HUES48 (cell line): ENCODE measurements around the gene ASPG.

ENCODE experiments used
- H3K27ac ChIP-seq: one replicate; pipeline ENCODE4 v1.7.0; 2013; ENCODE audit warnings: low read depth, low read length, inconsistent platforms
- H3K27me3 ChIP-seq: 2 replicates; pipeline ENCODE4 v1.6.1; 2013; ENCODE audit warnings: mild to moderate bottlenecking, low read length; ENCODE audit not compliant: control insufficient read depth, insufficient read depth
- H3K36me3 ChIP-seq: 2 replicates; pipeline ENCODE4 v1.6.1; 2013; ENCODE audit warnings: low read length; ENCODE audit not compliant: control insufficient read depth, insufficient read depth
- H3K4me1 ChIP-seq: 2 replicates; pipeline ENCODE4 v1.6.1; 2013; ENCODE audit warnings: mild to moderate bottlenecking, low read length; ENCODE audit not compliant: control insufficient read depth, insufficient read depth
- H3K4me3 ChIP-seq: 2 replicates; pipeline ENCODE4 v1.5.1; 2013; ENCODE audit warnings: mild to moderate bottlenecking, low read depth, low read length
- H3K9ac ChIP-seq: 2 replicates; pipeline ENCODE4 v1.6.1; 2013; ENCODE audit warnings: mild to moderate bottlenecking, low read depth, low read length, moderate library complexity
- H3K9me3 ChIP-seq: 2 replicates; pipeline ENCODE4 v1.6.1; 2013; ENCODE audit warnings: low read length; ENCODE audit not compliant: control insufficient read depth, insufficient read depth

The ASPG gene

GRCh38 chr14:104075530-104076151 lies 9.9 kb upstream of the ASPG start:
- no peak overlapping the region for H3K9ac ChIP-seq
- H3K4me3 ChIP-seq = no peak overlapping the region
- no peaks in the 10 kb centered on the region for H3K36me3 ChIP-seq
- H3K27ac ChIP-seq = no peak overlapping the region
- peaks cover 16% of the 10 kb centered on the region for H3K9me3 ChIP-seq
- H3K4me1 ChIP-seq = no peaks in the 10 kb centered on the region
- H3K27me3 ChIP-seq = no peaks in the 10 kb centered on the region

DNA sequence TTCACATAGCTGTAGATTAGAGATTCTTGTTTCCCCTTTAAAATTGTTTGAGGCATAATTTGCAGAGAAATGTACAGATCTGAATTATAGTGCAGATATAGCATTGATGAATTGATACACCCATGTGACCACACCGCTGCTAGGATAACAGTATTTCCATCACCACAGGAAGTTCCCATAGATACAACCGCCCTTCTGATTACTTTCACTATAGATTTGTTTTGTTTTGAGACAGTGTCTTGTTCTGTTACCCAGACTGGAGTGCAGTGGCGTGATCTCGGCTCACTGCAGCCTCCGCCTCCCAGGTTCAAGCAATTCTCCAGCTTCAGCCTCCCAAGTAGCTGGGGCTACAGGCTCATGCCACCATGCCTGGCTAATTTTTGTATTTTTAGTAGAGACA lies 8.8 kb upstream of the ASPG start:
- Histone ChIP-seq H3K4me3 (no peak overlapping the region), H3K27ac (no peak overlapping the region), H3K9me3 (peaks cover 16% of the 10 kb centered on the region), H3K9ac (no peak overlapping the region), H3K36me3 (no peaks in the 10 kb centered on the region), H3K4me1 (no peaks in the 10 kb centered on the region), H3K27me3 (no peaks in the 10 kb centered on the region)

DNA sequence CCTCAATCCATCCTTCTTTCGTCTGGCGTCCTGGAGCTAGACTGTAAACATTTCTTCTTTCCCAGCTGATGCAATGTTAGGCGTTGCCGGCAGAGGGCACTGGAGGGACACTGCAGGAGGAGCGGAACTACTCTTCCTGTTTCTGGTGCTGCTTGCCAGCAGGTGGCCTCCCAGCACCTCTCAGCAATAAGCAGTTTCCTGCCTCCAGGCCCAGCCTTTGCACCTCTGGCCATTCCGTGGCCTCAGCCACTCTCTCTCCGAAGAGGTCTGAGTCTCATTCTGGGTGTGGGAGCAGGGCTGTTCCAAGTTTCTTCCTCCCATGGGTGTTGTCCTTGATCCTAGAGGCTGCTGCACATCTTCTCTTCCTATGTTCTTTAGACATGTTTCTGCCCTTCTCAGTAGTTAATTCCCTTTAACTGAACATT lies 7.5 kb upstream of the ASPG start:
- no peaks in the 10 kb centered on the region for H3K27me3 ChIP-seq
- H3K27ac ChIP-seq = no peak overlapping the region
- no peak overlapping the region for H3K9ac ChIP-seq
- H3K4me3 ChIP-seq = no peak overlapping the region
- peaks cover 11% of the 10 kb centered on the region for H3K9me3 ChIP-seq
- H3K4me1 ChIP-seq = no peaks in the 10 kb centered on the region
- no peaks in the 10 kb centered on the region for H3K36me3 ChIP-seq

DNA sequence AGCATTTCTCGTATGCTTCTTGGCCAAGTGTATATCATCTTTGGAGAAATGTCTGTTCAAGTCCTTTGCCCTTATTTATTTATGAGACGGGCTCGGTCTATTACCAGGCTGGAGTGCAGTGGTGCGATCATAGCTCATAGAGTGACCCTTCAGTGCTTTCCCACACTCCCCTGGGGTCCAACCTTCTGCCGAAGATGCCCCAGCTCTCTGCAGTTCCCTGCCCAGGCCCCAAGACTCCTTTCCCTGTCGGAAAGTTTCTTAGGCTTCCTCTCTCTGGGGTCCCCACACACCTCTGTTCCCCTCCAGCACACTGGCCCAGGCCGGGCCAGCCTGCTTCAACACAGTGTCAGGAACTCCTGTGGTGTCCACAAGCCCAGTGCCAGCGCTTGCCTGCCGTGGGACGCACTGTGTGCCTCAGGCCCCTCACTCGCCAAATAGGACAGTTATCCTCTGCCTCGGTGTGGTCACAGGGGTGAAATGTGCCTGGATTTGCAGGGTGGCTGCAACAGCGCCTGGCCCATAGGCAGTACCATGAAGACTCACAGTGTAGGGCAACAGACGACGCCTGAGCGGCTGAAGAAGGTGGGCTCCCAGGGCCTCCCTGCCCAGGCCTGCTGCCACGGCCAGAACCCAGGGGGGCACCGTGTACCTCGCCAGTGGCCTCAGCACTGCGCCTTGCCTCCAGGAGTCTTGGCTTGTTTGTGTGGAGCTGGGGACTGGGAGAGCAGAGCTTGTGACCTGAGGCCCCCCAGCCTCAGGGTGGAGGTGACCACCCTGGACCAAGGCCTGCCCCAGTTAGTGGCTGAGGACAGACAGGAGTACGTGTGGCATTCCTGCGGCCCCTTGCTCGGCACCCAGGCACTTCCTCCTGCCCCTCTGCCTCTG lies 4.9 kb upstream of the ASPG start:
- H3K9ac ChIP-seq = no peak overlapping the region
- no peaks in the 10 kb centered on the region; the same call in 1 of the 2 replicates for H3K4me1 ChIP-seq
- H3K36me3 ChIP-seq = no peaks in the 10 kb centered on the region
- no peak overlapping the region for H3K27ac ChIP-seq
- no peaks in the 10 kb centered on the region for H3K9me3 ChIP-seq
- H3K27me3 ChIP-seq = no peaks in the 10 kb centered on the region
- no peak overlapping the region for H3K4me3 ChIP-seq

GRCh38 chr14:104081261-104081835 lies 4.2 kb upstream of the ASPG start:
- Histone ChIP-seq H3K27ac (no peak overlapping the region), H3K36me3 (no peaks in the 10 kb centered on the region), H3K9ac (no peak overlapping the region), H3K9me3 (no peaks in the 10 kb centered on the region), H3K4me3 (no peak overlapping the region), H3K27me3 (peaks cover 5% of the 10 kb centered on the region; the same call in 1 of the 2 replicates), H3K4me1 (no peaks in the 10 kb centered on the region; the same call in 1 of the 2 replicates)

- Histone ChIP-seq H3K4me1 (no peaks in the 10 kb centered on the region; the same call in 1 of the 2 replicates), H3K36me3 (no peaks in the 10 kb centered on the region), H3K9ac (no peak overlapping the region), H3K4me3 (no peak overlapping the region), H3K27ac (no peak overlapping the region), H3K9me3 (no peaks in the 10 kb centered on the region), H3K27me3 (peaks cover 5% of the 10 kb centered on the region; the same call in 1 of the 2 replicates)
These were observed 3.5 kb upstream of the ASPG start for GRCh38 chr14:104081951-104082464.

DNA sequence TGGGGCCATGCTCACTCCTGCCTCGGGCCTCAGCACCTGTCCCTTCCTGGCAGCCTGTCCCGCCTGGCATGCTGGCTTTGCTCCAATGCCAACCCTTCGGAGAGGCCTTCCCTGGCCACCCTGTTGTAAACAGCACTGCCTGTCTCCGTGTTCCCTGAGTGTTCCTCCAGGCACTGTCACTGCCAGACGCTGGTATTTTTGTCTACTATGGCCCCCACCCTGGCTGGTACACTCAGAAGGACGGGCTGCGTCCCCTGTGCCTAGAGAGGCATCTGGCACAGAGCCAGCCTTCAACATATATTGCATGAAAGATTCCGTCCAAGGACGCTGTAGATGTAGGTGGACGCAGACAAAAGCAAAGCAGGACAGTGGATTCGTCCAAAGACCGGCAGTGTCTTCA lies 2.7 kb upstream of the ASPG start:
- Histone ChIP-seq H3K27me3 (peaks cover 5% of the 10 kb centered on the region; the same call in 1 of the 2 replicates), H3K4me3 (no peak overlapping the region), H3K27ac (no peak overlapping the region), H3K9me3 (no peaks in the 10 kb centered on the region), H3K9ac (no peak overlapping the region), H3K4me1 (no peaks in the 10 kb centered on the region; the same call in 1 of the 2 replicates), H3K36me3 (no peaks in the 10 kb centered on the region)

GRCh38 chr14:104084251-104085002 lies 1.1 kb upstream of the ASPG start:
- Histone ChIP-seq H3K36me3 (no peaks in the 10 kb centered on the region), H3K9me3 (no peaks in the 10 kb centered on the region), H3K27ac (no peak overlapping the region), H3K27me3 (peaks cover 5% of the 10 kb centered on the region; the same call in 1 of the 2 replicates), H3K4me1 (no peaks in the 10 kb centered on the region; the same call in 1 of the 2 replicates), H3K9ac (no peak overlapping the region), H3K4me3 (no peak overlapping the region)

DNA sequence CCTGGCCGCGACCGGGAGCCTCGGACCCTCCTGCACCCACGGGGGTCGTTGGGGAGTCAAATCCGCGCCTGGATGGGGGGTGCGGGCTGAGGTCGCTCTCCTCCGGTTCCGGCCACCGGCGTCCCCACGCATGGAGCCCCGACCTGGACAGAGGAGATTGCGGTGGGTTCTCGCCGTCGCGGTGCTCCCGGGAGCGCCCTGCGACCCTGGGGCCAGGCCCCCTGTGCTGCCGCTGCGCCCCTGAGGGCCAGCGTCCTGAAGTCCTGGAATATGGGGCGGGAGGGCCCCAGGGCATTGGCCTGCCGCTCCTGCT lies 345 bp downstream of the ASPG start:
- Histone ChIP-seq H3K27ac (no peak overlapping the region), H3K9me3 (no peaks in the 10 kb centered on the region), H3K9ac (no peak overlapping the region), H3K4me3 (peak overlapping the region; percentile 54), H3K4me1 (no peaks in the 10 kb centered on the region; the same call in 1 of the 2 replicates), H3K36me3 (no peaks in the 10 kb centered on the region), H3K27me3 (peaks cover 5% of the 10 kb centered on the region; the same call in 1 of the 2 replicates)

- Histone ChIP-seq H3K27ac (no peak overlapping the region), H3K4me1 (no peaks in the 10 kb centered on the region; the same call in 1 of the 2 replicates), H3K9ac (no peak overlapping the region), H3K4me3 (no peak overlapping the region), H3K9me3 (no peaks in the 10 kb centered on the region), H3K36me3 (no peaks in the 10 kb centered on the region), H3K27me3 (peaks cover 5% of the 10 kb centered on the region; the same call in 1 of the 2 replicates)
These were observed 735 bp downstream of the ASPG start for GRCh38 chr14:104086210-104086660.
